ENCODE measurements around the gene RPS19.

- TF ChIP-seq POLR2AphosphoS5 (IDR thresholded peaks at IDR 0.05; ENCODE audit: low read depth, low read length) (no peak), SIN3A (IDR thresholded peaks at IDR 0.05; ENCODE audit: borderline replicate concordance, insufficient read depth, low read length) (no peak), TAF1 (IDR thresholded peaks at IDR 0.05; ENCODE audit: borderline replicate concordance, insufficient read depth, low read length) (no peak)
Observed at GRCh38 chr19:41902594-41902993, 42.5 kb downstream of the RPS19 start.
